MM.1S (cell line): ENCODE measurements around the gene PTPRE.

Source experiments
- DNase-seq: peaks from one replicate; pipeline ENCODE4 v3.0.0-alpha.2; 2015
- H2AFZ ChIP-seq: fragments of 300-600 bp; sonication (generic); 2 replicates; pipeline ENCODE4 v1.6.0; 2016; ENCODE audit warnings: antibody characterized with exemption, low read length
- H3F3A ChIP-seq: fragments of 300-600 bp; sonication (generic); 2 replicates; pipeline ENCODE4 v1.6.1; 2016; ENCODE audit warnings: mild to moderate bottlenecking, antibody characterized with exemption, low read length, moderate library complexity, mixed read lengths; ENCODE audit not compliant: insufficient read depth
- H3K27ac ChIP-seq: fragments of 300-600 bp; sonication (generic); 2 replicates; pipeline ENCODE4 v1.5.1; 2016; ENCODE audit warnings: mild to moderate bottlenecking, low read length
- H3K27me3 ChIP-seq: fragments of 300-600 bp; sonication (generic); replicated peaks from 2 replicates; pipeline ENCODE4 v1.6.0; 2016; ENCODE audit warnings: low read length; ENCODE audit not compliant: insufficient read depth
- H3K36me3 ChIP-seq: fragments of 300-600 bp; sonication (generic); replicated peaks from 2 replicates; pipeline ENCODE4 v1.6.1; 2016; ENCODE audit warnings: mild to moderate bottlenecking, low read length, mixed read lengths; ENCODE audit not compliant: insufficient read depth
- H3K4me1 ChIP-seq: fragments of 300-600 bp; sonication (generic); 2 replicates; pipeline ENCODE4 v1.6.1; 2016; ENCODE audit warnings: low read length, mixed read lengths
- H3K4me2 ChIP-seq: fragments of 300-600 bp; sonication (generic); 2 replicates; pipeline ENCODE4 v1.6.0; 2016; ENCODE audit warnings: low read depth, low read length
- H3K4me3 ChIP-seq: fragments of 300-600 bp; sonication (generic); 2 replicates; pipeline ENCODE4 v1.5.1; 2016; ENCODE audit warnings: low read length, mixed read lengths
- H3K79me2 ChIP-seq: fragments of 300-600 bp; sonication (generic); 2 replicates; pipeline ENCODE4 v1.6.1; 2016; ENCODE audit warnings: mixed run types, low read length, mixed read lengths
- H3K9ac ChIP-seq: fragments of 300-600 bp; sonication (generic); 2 replicates; pipeline ENCODE4 v1.6.1; 2016; ENCODE audit warnings: low read length, mixed read lengths
- H3K9me2 ChIP-seq: fragments of 300-600 bp; sonication (generic); replicated peaks from 2 replicates; pipeline ENCODE4 v1.6.1; 2016; ENCODE audit warnings: mild to moderate bottlenecking, low read length, mixed read lengths; ENCODE audit not compliant: insufficient read depth
- H3K9me3 ChIP-seq: fragments of 300-600 bp; sonication (generic); replicated peaks from 2 replicates; pipeline ENCODE4 v1.6.1; 2016; ENCODE audit warnings: mild to moderate bottlenecking, low read length, mixed read lengths; ENCODE audit not compliant: insufficient read depth
- H4K20me1 ChIP-seq: fragments of 300-600 bp; sonication (generic); 2 replicates; pipeline ENCODE4 v1.6.1; 2016; ENCODE audit warnings: mild to moderate bottlenecking, low read length, moderate library complexity, mixed read lengths; ENCODE audit not compliant: insufficient read depth
- CTCF ChIP-seq: fragments of 300-600 bp; sonication (generic); IDR thresholded peaks from 2 replicates; pipeline ENCODE4 v1.5.1; 2016; ENCODE audit warnings: antibody characterized with exemption, low read length, mixed read lengths
- EZH2 ChIP-seq: fragments of 300-600 bp; sonication (generic); optimal IDR thresholded peaks from 2 replicates; pipeline ENCODE3; 2017; ENCODE audit warnings: low read depth, mild to moderate bottlenecking, antibody characterized with exemption, low read length, mixed read lengths
- EZH2phosphoT487 ChIP-seq: fragments of 300-600 bp; sonication (generic); IDR thresholded peaks from 2 replicates; pipeline ENCODE4 v1.6.1; 2018; ENCODE audit warnings: antibody characterized with exemption, low read length

PTPRE gene

GRCh38 chr10:128074589-128074988, 167.7 kb downstream of the PTPRE start:
- H3K9me2 ChIP-seq = no peaks in the 10 kb centered on the region
- H3K9me3 ChIP-seq = no peaks in the 10 kb centered on the region
- H3K4me3 ChIP-seq = no peak overlapping the region
- H3K36me3 ChIP-seq = no peaks in the 10 kb centered on the region
- H3K27me3 ChIP-seq = no peaks in the 10 kb centered on the region
- no peak overlapping the region for H2AFZ ChIP-seq
- H4K20me1 ChIP-seq = no peaks in the 10 kb centered on the region
- TF ChIP-seq EZH2 (no peak), CTCF (no peak), EZH2phosphoT487 (no peak)
- peaks cover 9% of the 10 kb centered on the region for H3K4me1 ChIP-seq
- H3F3A ChIP-seq = no peaks in the 10 kb centered on the region; the same call in 1 of the 2 replicates
- H3K4me2 ChIP-seq = no peak overlapping the region
- DNase-seq = no peak
- H3K27ac ChIP-seq = no peak overlapping the region
- no peak overlapping the region for H3K9ac ChIP-seq
- H3K79me2 ChIP-seq = no peaks in the 10 kb centered on the region

GRCh38 chr10:128077155-128077875, 170.4 kb downstream of the PTPRE start:
- Histone ChIP-seq H3K9me3 (no peaks in the 10 kb centered on the region), H3K27me3 (no peaks in the 10 kb centered on the region), H3K9me2 (no peaks in the 10 kb centered on the region), H3K9ac (no peak overlapping the region), H3K4me1 (peaks cover 36% of the 10 kb centered on the region), H3K4me3 (no peak overlapping the region), H2AFZ (no peak overlapping the region), H3K4me2 (no peak overlapping the region), H3F3A (peaks cover 21% of the 10 kb centered on the region), H4K20me1 (no peaks in the 10 kb centered on the region), H3K36me3 (no peaks in the 10 kb centered on the region), H3K79me2 (no peaks in the 10 kb centered on the region), H3K27ac (no peak overlapping the region)
- TF ChIP-seq EZH2 = no peak
- no peak for TF ChIP-seq CTCF
- no peak for TF ChIP-seq EZH2phosphoT487
- DNase-seq = no peak

- peak; percentile 49 for DNase-seq
- TF ChIP-seq EZH2phosphoT487 = no peak
- peak; percentile 80 for TF ChIP-seq CTCF
- H3K27me3 ChIP-seq = no peaks in the 10 kb centered on the region
Observed at GRCh38 chr10:128078136-128078969, 171.4 kb downstream of the PTPRE start.

More at GRCh38 chr10:128078136-128078969, 171.4 kb downstream of the PTPRE start:
- no peaks in the 10 kb centered on the region for H3K9me2 ChIP-seq
- peaks cover 32% of the 10 kb centered on the region for H3F3A ChIP-seq
- no peaks in the 10 kb centered on the region for H4K20me1 ChIP-seq
- H3K4me2 ChIP-seq = no peak overlapping the region
- no peak overlapping the region for H2AFZ ChIP-seq
- H3K4me3 ChIP-seq = no peak overlapping the region
- H3K36me3 ChIP-seq = no peaks in the 10 kb centered on the region
- H3K9me3 ChIP-seq = no peaks in the 10 kb centered on the region
- peaks cover 45% of the 10 kb centered on the region for H3K4me1 ChIP-seq
- H3K9ac ChIP-seq = no peak overlapping the region
- H3K27ac ChIP-seq = no peak overlapping the region
- H3K79me2 ChIP-seq = no peaks in the 10 kb centered on the region
